GM18907 (cell line): ENCODE results near the gene OXTR.
"Not testable (repeated sequence)": the region's sequence is repeated elsewhere in the genome, so short reads cannot be mapped to it uniquely, and the experiment has no call there.

Source experiments
- ATAC-seq: cut with Tn5 transposase; IDR thresholded peaks from one replicate; pipeline ENCODE4 v1.9.1; 2021; ENCODE audit warnings: mild to moderate bottlenecking, moderate library complexity; ENCODE audit not compliant: unreplicated experiment

The OXTR gene

DNA sequence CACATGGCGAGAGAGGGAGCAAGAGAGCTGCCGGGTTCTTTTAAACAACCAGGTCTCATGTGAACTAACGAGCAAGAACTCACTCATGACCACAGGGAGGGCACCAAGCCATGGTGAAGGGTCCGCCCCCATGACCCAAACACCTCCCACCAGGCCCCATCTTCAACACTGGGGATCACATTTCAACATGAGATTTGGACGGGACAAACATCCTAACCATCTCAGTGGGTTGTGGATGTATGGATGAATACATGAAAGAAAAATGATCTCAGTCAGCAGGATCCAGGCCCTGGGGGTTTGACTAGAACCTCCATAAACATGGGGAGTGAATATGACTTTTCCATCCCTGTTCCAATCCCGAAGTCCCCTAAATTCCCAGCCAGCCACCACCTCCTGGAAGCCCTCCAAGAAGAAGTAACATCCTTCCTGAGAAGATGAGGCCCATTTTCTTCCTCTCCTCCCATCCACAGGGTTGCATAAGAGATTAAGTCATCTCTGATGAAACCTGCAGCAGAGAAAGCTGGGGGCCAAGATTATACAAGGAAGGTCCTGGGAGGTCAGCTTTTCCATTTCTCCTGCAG is 26.3 kb downstream of the OXTR start:
- no peak for ATAC-seq

DNA sequence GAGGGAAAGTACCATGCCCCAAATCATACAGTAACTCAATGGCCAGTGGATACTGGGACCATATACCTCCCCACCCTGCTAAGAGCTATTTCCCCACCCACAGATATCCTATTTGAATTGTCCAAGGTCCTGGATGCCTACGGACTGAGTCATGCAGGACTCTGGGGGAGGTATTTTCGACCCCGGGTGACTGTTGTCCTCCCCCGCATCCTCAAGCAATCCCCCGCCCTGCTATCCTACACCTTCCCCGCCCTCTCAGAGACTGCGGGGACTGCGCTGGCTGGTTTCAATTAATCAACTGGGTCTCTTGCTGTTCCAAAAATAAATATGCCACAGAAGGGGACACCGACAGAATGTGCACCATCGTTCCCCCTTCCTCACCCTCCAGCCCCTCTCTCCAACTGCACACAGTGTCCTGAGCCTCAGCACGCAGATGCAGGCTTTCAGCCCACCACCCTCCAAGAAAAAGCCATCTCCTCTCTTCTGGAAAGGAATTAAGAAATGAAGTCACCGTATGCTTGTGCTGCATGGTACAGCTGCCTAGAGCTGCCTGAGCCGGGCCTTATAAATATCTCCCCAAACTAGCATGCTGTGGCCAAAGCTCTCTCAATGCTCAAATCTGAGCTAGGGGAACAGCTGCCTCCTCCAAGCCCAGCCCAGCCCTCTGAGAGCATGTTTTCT is 27.7 kb downstream of the OXTR start:
- ATAC-seq = no peak

DNA sequence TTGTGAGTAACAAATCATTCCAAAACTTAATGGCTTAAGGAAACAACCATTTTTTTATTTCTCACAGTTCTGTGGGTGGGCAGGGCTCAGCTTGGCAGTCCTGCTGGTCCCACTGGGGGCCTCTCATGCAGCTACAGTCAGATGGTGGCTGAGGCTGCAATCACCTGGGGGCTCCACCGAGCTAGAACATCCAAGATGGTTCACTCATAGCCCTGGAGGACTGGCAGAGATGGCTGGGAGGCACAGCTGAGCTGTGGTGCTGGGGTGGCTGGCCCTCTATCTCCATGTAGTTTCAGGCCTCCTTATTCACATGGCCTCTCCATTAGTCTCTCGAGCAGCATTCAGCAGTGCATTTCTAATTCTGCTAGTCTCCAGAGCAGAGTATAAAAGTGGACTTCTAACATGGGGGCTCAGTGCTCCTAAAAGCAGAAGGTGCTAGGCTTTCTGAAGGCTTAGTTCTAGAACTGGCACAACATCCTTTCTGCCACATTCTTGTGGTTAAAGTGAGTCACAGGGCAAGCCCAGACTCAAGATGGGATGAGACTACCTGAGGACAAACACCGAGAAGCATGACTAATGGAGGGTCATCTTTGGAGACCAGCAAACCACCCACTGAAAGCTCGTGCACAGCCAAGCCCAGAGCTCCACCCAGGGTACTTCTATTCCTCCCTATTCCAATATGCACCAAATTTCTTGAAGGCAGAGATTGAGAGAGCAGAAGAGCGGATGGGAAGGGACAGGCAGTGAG is 29.5 kb downstream of the OXTR start:
- peak; percentile 72 for ATAC-seq

DNA sequence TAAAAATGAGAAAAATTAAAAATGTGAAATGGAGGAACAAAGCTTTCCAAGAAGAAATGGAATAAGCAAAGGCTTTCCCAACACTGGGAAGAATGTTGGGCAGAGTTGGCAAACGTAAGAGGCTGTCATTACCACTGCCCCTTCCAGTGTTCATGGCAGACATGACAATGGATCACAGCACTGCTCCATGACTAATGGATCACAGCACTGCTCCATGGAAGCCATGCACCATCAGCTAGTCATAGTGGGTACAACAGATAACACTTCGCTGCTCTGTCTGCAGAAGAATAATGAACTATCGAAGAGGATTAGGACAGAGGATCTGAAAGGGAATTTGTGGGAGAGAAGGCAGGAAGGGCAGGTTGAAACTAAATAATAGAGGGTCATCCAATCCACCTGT is 30.8 kb downstream of the OXTR start:
- ATAC-seq = no peak

DNA sequence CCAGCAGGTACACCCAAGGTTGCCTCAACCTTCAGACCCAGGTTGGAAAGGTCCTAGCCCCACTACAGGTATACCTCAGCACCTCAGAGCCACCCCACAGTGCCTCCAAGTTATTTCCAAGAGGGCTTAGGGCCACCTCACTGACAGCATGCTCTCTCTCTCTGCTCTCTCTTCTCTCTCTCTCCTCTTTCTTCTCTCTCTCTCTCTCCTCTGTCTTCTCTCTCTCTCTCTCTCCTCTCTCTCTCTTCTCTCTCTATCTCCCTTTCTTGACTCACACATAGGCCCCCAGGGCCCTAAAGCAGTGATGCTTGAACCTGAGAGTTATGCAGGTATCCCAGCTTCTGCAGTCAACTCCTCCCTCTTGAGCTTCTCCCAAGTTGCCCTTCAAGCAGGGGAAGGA is 31.6 kb downstream of the OXTR start:
- no peak for ATAC-seq

DNA sequence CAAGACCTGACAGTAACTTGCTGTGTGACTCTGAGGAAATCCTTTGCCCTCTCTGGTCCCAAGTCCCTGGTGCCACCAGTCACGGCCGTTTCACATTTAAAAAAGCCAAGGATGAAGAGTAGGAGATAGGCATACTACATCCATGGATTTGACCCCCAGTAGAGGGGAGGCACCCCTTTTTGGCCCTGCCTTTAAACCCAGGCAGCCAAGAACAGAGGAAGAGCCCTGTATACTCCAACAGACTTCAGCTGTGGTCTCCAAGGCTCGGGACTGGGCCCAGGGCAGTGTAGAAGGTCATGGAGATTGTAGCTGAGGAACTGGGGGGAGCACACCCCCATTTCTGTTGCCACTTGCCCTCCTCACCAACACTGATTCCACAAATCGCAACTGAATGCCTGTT is 32.1 kb downstream of the OXTR start:
- no peak for ATAC-seq

DNA sequence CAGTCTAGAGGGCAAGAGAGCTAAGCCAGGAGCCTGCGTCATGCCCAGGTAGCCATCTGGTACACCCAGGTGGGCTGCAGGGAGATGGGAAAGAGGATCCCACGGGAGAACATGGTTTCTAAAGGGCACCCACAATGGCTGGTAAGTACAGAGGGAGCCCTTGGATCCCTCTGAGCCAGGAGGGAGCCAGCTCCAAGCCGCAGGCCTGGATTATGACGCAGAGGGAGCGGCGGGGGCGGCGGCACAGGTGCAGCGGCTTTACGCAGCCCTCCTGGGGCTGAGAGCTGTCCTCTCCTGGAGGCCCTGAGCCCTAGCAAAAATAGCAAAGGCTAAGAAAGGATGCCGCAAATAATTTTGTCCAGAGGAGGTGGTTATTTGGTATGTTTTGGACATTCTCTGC is 33.0 kb downstream of the OXTR start:
- no peak for ATAC-seq

DNA sequence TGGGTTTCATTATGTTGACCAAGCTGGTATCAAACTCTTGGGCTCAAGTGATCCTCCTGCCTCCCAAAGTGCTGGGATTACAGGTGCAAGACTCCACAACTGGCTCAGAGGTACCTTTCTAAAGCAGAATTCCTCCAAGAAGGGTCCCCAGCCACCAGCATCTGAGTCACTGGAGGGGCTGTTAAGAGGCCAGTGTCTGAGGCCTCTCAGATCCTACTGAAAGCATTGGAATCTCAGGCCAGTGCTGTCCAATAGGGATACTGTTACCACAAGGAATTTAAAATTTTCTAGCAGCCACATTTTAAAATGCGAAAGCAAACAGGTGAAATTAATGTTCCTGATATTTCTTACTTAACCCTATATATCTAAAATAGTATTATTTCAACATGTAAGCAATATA is 34.5 kb downstream of the OXTR start:
- ATAC-seq = no peak

DNA sequence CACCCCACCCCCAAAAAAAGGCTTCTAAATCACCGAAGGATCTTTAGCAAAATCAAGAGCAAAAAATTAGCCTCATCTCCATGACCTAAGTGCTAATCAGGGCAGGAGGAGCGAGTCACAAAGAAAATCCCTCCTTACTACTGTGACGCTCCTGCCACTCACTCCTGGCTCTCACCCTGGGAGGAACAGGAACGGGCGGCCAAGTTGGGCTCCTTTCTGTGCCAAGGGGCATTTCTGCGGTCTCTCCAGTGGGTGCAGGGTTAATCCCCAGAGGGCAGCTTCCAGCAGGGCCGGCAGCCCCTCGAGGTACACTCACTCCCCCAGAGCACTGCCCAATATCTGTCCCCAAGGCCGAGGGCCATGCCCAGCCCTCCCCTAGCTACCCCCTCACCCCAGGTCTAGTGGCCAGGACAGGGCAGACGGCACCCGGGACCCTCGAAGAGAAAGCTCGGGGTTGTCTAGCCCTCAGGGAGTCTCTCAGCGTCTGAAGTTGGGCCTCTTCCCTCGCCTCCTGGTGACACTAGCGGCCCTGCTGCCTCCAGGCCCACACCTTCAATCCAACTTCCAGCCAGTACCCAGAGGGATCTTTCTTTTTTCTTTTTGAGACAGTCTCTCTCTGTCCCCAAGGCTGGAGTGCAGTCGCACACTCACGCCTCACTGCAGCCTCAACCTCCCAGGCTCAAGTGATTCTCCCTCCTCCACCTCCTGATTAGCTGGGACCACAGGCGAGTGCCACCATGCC is 35.1 kb downstream of the OXTR start:
- ATAC-seq = no peak

DNA sequence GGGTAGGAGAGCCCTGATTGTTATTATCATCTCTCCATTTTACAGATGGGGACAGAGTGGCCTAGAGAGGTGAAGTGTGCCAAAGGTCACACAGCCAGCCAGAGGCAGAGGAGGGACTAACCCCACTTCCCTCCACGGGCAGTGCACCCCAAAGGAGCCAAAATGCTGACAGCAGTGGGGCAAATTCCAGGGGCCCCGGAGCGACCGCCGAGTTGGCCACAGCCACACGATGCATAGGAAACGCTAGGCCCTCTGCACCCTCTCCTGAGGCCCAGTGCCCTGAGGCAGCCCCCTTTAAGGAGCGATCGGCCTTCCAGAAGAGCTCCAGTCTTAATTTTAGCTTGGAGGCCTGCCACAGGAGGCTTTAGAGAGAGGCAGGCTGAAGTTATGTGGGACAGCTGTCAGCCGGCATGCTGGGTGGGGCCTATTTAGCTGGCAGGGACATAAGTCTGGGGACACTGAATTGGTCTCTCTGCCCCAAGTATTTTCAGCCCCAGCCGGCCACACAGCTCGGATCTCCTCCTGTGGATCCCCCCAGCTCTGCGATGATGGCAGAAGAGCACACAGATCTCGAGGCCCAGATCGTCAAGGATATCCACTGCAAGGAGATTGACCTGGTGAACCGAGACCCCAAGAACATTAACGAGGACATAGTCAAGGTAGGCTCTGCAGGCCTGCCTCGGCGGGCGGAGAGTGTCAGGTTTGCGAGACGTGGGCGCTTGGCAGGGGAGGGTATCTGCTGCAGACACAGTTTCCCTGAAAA is 35.9 kb downstream of the OXTR start, which contains the start of gene CAV3:
CAV3 (plus strand) TSS at position 471 of the 763 bp plus-strand sequence; CDS start at position 546, 75 bp downstream.
- no peak for ATAC-seq

DNA sequence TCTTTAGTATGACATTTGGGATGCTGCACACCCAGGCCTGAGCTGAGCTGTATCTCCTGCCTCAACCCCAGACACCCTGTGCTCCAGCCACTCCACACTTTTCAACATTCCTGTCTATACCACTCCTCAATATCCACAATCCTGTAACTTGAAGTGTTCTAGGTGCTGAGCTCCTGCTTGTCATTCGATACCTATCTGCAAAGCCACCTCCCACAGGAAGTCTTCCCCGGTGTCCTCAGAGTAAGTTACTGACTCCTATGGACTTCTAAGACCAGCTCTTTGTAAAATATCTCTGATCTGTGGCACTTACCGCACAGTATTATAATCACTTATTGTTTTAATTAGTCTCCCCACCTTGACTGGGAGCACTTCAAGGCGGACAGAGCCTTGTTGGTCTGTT is 37.0 kb downstream of the OXTR start:
- no peak for ATAC-seq

DNA sequence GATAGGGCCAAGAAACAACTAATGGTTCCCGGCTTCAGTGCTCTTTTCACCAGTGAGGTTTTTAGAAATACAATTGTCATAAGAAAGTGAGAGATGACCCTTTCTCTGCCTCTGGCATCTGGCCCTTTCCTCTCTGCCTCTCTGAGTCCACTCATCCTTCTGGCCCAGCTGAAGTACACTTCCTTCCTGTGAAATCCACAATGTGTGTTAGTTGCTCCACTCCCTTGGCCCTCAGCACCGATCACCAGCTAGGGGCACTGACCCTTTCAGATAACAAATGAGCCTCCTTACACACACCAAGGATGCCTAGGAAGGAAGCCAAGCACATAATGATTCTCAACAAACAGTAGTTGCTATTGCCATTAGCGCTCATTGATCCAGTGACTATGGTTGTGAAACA is 38.8 kb downstream of the OXTR start:
- no peak for ATAC-seq

DNA sequence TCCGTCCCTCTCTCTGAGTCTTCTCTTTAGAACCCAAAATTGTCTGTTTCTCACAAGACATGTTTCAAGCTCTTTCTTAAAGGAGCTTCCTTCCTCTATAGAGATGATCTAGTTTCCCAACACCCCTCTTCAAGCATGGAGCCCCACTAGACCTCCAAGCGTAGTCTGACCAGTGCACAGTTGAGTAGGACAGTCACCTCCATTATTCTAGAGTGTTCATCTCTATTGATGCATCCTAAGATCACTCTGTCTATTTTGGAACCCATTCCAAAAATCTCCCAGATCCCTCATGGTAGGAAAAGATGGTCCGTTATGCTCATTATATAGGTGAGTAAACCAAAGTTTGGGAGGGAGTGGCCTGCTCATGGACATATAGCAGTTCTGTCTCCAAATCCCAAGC is 39.9 kb downstream of the OXTR start:
- ATAC-seq = no peak

DNA sequence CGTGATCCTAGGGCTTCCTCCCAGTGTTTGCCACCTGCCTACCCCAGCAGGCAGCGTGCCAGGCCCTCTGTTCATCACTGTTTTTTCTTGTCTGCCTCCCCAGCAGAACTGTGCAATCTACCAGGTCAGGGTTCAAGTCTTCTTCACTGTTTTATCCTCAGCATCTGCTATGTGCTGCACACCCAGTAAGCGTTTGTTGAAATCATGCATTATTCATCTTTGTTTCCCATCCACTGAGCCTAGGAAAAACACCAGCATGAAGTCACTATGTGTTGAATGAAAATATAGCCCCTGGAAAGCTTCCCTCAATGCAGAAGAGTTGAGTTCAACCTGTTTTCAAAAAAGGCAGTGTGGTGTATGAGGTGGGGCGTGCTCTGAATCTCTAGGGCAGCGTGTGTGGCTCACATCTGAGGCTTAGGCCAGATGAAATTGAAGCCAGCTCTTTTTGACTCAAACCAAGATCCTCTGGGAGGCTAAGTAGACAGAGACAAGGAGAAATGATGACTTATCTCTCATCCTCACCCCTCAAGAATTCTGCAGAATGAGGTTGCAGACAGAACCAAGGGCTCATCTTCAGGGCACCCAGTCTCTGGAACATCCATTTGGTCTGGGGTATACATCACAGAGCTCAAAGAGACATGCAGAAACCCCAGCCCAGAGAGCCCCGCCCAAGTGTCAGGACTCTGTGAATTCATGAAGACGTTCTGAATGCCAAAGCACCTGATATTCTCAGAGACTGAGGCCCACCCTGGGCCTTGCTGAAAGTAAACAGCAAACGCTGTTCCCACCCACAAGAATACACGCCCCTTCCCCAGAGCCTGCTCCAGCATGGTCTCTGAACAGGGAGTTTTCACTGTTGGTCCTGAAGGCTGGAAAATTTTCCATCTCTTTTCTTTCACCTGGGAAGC is 41.6 kb downstream of the OXTR start:
- no peak for ATAC-seq

DNA sequence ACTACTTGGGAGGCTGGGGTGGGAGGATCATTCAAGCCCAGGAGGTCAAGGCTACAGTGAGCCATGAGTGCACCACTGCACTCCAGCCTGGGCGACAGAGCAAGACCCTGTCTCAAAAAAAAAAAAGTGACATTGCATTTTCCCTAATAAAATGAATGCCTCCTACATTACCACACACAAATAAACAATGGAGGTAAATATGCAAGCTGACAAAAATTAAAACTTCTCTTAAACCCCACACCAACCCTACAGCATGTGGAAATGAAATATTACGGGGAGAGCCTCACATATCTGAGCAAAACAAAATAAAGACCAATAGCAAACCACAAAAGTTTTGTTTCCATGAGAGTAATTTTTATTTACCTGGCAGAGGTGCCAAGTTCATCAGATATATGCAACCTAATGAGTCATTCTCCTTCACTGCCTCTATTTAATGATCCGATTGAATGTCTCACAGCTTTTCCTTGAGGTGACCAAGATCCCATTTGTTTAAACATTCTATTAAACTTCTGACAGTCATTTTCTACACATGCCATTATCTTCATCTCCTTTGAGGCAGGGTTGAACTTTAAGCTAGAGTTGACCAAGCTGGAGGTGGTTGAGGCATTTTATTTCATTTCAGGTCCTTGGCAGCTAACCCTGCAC is 45.2 kb downstream of the OXTR start:
- no peak for ATAC-seq

DNA sequence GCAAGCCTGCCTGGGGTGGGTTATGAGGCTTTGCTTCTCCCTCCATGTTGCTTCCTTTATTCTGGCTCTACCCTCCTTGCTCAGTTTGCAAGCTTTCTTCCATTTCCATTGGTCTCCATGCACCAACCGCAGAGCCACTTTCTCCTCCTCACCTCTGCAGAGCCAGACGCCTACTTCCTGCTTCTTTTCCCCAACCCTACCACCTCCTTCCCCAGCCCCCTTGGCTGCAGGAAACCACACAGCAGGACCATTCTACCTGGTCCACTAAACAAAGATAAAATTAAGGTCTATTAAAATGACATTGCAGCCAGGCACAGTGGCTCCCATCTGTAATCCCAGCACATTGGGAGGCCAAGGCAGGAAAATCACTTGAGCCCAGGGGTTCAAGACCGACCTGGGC is 45.8 kb downstream of the OXTR start:
- no peak for ATAC-seq

DNA sequence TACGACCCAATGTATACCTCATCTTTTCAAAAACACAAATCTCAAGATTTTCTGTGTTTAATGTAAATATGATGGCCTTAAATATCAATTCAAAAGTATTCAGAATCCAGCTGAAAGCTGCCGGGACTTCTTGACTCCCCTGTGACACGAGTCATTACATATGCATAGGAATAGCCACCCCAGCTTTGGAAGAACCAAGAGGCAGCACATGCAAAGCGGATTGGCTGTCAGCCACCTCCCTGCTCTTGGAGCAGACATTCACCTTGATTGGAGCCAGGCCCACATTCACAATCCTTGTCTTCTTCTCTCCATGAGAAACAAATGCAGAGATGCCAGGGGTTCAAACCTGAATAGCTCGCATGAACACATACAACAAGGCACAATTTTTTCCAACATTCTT is 46.6 kb downstream of the OXTR start:
- ATAC-seq = no peak

DNA sequence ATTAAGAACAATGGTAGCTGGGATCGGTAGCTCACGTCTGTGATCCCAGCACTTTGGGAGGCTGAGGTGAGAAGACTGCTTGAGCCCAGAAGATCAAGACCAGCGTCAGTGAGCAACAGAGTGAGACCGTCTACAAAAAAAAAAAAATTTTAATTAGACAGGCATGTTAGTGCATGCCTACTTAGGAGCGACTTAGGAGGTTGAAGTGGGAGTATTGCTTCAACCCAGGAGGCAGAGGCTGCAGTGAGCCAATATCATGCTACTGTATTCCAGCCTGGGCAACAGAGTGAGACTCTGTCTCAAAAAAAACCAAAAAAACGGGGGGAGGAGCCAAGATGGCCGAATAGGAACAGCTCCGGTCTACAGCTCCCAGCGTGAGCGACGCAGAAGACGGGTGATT is 53.7 kb downstream of the OXTR start:
- ATAC-seq = not testable (repeated sequence)
